Prostate gland (tissue), 2 donors: Measurements from ENCODE around the gene GSDME.
"Not testable (repeated sequence)": the region's sequence is repeated elsewhere in the genome, so short reads cannot be mapped to it uniquely, and the experiment has no call there.

ENCODE experiments used
- CTCF ChIP-seq, 4 experiments: fragments of 200-600 bp in 2 of 4; fragments of 450-650 bp in 2 of 4; sonication (generic) in 2 of 4; IDR thresholded peaks; 1 replicate in 3 of 4; 2 replicates in 1 of 4; pipeline ENCODE4 v1.5.1; 2016 to 2019; ENCODE audit warnings: antibody characterized with exemption in 4 of 4, mild to moderate bottlenecking in 2 of 4, moderate library complexity in 2 of 4
- POLR2A ChIP-seq: fragments of 450-650 bp; IDR thresholded peaks from one replicate; pipeline ENCODE4 v1.6.1; 2016; ENCODE audit warnings: antibody characterized with exemption, mild to moderate bottlenecking
- POLR2AphosphoS5 ChIP-seq: sonication (generic); formaldehyde crosslinking; IDR thresholded peaks from one replicate; pipeline ENCODE4 v1.6.1; 2017; ENCODE audit warnings: antibody characterized with exemption

GRCh38 chr7:24735594-24735993 lies 21.7 kb downstream of the GSDME start:
- not testable (repeated sequence) for TF ChIP-seq POLR2A; CTCF (IDR thresholded peaks at IDR 0.05); POLR2AphosphoS5
